ENCODE results near the gene ARL5B.

DNA sequence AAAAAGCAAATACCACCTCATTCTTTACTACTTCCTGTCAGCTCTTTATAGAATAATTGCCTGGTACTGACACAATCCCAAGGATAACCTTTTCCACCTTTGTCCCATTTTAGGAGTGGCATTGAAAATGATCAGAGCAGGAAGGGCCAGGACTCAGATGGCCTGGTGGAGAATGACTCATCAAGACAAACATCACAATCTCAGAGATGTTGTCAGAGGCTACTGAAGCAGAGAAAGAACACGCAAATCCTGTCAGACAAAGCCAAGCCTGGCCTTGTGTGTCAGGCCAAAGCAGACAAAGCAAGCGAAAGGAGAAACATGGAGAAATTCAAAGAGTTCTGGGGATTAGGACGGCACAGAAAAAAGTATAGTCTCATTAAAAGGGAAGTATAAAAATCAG, 48.7 kb upstream of the ARL5B start:
- TF ChIP-seq, protein P1, sequence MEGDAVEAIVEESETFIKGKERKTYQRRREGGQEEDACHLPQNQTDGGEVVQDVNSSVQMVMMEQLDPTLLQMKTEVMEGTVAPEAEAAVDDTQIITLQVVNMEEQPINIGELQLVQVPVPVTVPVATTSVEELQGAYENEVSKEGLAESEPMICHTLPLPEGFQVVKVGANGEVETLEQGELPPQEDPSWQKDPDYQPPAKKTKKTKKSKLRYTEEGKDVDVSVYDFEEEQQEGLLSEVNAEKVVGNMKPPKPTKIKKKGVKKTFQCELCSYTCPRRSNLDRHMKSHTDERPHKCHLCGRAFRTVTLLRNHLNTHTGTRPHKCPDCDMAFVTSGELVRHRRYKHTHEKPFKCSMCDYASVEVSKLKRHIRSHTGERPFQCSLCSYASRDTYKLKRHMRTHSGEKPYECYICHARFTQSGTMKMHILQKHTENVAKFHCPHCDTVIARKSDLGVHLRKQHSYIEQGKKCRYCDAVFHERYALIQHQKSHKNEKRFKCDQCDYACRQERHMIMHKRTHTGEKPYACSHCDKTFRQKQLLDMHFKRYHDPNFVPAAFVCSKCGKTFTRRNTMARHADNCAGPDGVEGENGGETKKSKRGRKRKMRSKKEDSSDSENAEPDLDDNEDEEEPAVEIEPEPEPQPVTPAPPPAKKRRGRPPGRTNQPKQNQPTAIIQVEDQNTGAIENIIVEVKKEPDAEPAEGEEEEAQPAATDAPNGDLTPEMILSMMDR (tag by site-specific recombination; IDR thresholded peaks at IDR 0.05), result no peak
- TF ChIP-seq YY1 (tag by site-specific recombination; IDR thresholded peaks at IDR 0.05), result no peak
- peak; percentile 65 for TF ChIP-seq ZBTB17 (tag by site-specific recombination; IDR thresholded peaks at IDR 0.05)
- TF ChIP-seq ZNF558 (tag by site-specific recombination; IDR thresholded peaks at IDR 0.05), result no peak
- TF ChIP-seq, protein P2, sequence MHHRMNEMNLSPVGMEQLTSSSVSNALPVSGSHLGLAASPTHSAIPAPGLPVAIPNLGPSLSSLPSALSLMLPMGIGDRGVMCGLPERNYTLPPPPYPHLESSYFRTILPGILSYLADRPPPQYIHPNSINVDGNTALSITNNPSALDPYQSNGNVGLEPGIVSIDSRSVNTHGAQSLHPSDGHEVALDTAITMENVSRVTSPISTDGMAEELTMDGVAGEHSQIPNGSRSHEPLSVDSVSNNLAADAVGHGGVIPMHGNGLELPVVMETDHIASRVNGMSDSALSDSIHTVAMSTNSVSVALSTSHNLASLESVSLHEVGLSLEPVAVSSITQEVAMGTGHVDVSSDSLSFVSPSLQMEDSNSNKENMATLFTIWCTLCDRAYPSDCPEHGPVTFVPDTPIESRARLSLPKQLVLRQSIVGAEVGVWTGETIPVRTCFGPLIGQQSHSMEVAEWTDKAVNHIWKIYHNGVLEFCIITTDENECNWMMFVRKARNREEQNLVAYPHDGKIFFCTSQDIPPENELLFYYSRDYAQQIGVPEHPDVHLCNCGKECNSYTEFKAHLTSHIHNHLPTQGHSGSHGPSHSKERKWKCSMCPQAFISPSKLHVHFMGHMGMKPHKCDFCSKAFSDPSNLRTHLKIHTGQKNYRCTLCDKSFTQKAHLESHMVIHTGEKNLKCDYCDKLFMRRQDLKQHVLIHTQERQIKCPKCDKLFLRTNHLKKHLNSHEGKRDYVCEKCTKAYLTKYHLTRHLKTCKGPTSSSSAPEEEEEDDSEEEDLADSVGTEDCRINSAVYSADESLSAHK (tag by site-specific recombination; IDR thresholded peaks at IDR 0.05), result no peak
- TF ChIP-seq ZNF610 (tag by site-specific recombination; IDR thresholded peaks at IDR 0.05; ENCODE audit: borderline replicate concordance), result no peak
- TF ChIP-seq, protein P3, sequence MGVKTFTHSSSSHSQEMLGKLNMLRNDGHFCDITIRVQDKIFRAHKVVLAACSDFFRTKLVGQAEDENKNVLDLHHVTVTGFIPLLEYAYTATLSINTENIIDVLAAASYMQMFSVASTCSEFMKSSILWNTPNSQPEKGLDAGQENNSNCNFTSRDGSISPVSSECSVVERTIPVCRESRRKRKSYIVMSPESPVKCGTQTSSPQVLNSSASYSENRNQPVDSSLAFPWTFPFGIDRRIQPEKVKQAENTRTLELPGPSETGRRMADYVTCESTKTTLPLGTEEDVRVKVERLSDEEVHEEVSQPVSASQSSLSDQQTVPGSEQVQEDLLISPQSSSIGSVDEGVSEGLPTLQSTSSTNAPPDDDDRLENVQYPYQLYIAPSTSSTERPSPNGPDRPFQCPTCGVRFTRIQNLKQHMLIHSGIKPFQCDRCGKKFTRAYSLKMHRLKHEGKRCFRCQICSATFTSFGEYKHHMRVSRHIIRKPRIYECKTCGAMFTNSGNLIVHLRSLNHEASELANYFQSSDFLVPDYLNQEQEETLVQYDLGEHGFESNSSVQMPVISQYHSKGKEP (tag by site-specific recombination; IDR thresholded peaks at IDR 0.05), result no peak
- TF ChIP-seq, protein P4, sequence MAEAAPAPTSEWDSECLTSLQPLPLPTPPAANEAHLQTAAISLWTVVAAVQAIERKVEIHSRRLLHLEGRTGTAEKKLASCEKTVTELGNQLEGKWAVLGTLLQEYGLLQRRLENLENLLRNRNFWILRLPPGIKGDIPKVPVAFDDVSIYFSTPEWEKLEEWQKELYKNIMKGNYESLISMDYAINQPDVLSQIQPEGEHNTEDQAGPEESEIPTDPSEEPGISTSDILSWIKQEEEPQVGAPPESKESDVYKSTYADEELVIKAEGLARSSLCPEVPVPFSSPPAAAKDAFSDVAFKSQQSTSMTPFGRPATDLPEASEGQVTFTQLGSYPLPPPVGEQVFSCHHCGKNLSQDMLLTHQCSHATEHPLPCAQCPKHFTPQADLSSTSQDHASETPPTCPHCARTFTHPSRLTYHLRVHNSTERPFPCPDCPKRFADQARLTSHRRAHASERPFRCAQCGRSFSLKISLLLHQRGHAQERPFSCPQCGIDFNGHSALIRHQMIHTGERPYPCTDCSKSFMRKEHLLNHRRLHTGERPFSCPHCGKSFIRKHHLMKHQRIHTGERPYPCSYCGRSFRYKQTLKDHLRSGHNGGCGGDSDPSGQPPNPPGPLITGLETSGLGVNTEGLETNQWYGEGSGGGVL (tag by site-specific recombination; IDR thresholded peaks at IDR 0.05), result no peak
- 0 out of 2 replicates have a peak, but pooled peaks have one; percentile 50 for TF ChIP-seq ZFP37 (tag by site-specific recombination; IDR thresholded peaks at IDR 0.05)
- TF ChIP-seq ZNF555 (tag by site-specific recombination; conservative IDR thresholded peaks at IDR 0.05), result no peak
- no peak for TF ChIP-seq ZBTB20 (tag by site-specific recombination; IDR thresholded peaks at IDR 0.05)

Measured in HEK293 (cell line).